ENCODE measurements around the gene CFAP410.
"Not testable (repeated sequence)": the region's sequence is repeated elsewhere in the genome, so short reads cannot be mapped to it uniquely, and the experiment has no call there.

Gene CFAP410

DNA sequence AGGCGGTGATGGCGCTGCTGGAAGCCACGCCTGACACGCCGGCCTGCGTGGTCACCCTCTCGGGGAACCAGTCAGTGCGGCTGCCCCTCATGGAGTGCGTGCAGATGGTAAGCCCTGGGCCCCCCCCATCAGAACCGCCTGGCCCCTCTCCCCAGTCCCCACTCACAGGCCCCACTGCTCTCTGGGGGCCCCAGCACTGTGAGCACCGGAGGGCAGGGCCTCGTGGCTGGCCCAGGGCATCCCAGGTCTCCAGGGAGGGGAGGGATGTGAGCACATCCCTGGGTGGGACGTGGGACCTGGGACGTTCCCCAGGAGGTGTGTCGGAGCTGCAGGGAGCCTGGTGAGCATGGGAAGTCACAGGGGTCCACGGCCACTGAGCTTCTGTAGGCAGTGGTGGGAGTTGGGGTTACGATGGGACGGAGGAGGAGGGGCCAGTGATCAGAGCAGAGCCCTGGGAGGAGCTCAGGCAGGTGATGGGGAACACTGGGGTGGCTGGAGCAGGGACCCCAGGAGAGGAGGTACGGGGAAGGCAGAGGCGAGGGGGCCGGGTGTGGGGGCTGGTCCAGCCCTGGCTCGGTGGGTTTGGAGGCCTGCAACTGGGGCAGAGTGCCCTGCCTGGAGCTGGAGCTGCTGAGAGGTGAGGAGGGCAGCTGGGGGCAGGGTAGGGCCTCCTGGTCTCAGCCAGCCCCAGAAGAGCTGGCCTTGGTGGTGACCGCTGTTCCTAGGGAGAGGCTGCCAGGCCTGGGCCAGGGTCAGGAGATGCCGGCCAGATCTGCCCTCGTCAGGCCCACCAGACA lies 20.5 kb downstream of the CFAP410 start:
- no peak for DNase-seq (ENCODE audit: extremely low read depth in 1 of 2, low read depth in 1 of 2)

DNA sequence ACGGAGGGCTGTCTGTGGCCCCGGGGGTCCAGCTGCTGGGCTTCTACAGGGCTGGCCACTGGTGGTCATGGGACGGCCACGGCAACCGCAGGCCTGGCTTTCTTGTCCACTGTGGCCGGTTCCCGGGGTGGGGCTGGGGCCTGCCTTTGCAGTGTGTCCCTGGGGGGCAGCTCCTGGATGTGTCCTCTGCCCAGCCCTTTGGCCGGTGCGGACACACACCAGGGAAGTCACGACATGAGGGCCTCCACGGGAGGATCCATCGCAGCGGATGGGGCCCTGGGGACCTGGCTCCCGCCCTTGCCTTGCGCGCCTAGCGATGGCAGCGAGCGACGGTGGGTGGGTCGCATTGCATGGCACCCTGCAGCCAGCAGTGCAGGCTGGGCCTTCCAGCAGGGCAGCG lies 21.3 kb downstream of the CFAP410 start:
- DNase-seq (ENCODE audit: extremely low read depth in 1 of 2, low read depth in 1 of 2): no peak

GRCh38 chr21:44317241-44317782 lies 21.9 kb downstream of the CFAP410 start:
- DNase-seq (ENCODE audit: extremely low read depth in 1 of 2, low read depth in 1 of 2): no peak

DNA sequence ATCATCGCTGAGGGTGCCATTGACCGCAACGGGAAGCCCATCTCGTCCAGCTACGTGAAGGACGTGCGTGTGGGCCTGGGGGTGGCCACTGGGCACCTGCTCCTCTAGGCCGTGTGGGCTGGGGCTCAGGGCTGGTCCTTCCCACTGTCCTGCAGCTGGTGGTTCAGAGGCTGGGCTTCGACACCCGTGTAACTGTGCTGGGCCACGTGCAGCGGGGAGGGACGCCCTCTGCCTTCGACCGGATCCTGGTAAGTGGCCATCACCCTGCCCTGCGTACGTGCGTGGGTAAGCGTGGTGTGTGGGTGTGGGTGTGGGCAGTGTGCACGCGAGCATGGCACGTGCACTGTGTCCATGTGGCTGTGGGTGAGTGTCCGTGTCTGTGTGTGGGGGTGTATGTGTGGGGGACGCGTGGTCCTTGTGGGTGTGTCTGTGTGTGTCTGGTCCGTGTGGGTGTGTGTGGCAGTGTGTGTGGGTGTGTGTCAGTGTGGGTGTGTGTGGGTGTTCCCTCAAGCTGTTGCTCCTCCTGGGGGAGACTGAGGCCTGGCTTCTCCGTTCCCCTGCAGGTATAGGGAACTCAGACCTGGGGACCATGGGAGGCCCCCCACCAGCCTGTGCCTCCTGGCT lies 22.8 kb downstream of the CFAP410 start:
- DNase-seq (ENCODE audit: extremely low read depth in 1 of 2, low read depth in 1 of 2): no peak

- no peak for DNase-seq (ENCODE audit: extremely low read depth in 1 of 2, low read depth in 1 of 2)
Measured at GRCh38 chr21:44315691-44316203, 23.4 kb downstream of the CFAP410 start.

DNA sequence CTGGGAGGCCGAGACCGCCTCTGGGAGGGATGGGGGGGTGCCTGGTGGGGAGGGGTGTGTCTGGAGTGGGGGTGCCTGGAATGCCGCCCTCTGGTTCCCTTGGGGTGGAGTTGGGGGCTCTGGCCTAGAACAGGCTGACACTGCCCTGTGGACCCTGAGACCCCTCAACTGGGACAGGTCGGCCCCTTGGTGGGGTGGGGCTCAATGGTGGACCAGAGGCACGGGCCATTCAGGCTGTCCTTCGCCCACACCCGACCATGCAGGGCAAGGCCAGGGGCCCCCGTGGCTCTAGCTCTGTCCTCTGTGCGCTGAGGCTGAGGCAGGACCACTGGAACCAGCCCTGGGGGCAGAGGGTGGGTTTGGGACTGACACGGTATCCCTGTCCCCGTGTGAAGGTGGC lies 24.6 kb downstream of the CFAP410 start:
- no peak for DNase-seq (ENCODE audit: extremely low read depth in 1 of 2, low read depth in 1 of 2)

DNA sequence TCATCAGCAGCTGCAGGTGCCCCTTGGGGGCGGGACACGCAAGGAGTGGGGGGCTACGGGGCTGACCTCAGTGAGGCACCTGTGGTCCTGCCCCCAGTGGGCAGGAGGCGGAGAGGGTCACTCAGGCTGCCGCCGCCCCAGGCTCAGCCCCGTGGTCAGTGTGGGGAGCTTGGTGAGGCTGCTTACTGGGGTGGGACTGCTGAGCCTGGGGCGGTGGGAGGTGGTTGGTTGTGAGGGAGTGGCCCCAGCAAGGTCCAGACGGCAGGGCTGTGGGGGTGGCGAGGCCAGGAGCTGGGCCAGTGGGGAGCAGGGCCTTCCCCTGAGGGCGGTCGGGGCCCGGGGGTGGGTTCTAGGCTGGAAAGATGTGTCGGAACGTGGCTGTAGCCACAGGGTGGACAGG lies 25.1 kb downstream of the CFAP410 start:
- DNase-seq (ENCODE audit: extremely low read depth in 1 of 2, low read depth in 1 of 2): no peak

DNA sequence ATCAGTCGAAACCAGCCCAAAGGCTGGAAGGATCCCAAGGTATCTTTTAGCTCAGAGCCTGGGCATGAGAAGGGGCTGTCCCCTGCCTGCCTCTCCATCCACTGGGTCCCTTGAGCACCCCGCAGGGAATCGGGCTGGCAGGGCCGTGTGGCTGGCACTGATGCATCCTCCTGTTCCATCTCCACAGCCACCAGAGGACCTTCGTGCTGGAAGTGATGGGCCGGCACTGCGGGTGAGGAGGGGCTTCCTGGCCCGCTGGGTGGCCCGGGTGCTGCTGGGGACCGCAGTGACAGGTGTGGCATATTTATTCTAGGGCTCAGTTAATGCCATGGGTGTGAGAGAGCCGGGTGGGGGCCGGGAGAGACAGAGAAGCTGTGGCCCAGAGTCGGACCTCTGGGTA lies 25.7 kb downstream of the CFAP410 start:
- no peak for DNase-seq (ENCODE audit: extremely low read depth in 1 of 2, low read depth in 1 of 2)

DNA sequence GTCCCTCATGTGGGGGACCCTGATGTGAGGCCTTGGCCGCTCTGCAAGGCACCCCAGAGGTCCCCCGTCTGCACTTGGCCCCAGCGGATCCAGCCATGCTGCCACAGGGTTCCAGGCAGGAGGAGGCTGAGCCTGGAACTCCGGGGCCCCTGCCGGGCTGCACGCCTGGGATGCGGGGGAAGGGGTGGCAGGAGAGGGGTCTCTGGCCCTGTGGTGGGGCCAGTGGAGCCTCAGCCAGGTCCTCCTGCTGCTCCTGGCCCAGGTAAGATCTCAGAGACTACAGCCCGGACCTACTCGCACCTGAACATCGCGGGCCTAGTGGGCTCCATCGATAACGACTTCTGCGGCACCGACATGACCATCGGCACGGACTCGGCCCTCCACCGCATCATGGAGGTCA lies 26.5 kb downstream of the CFAP410 start:
- no peak for DNase-seq (ENCODE audit: extremely low read depth in 1 of 2, low read depth in 1 of 2)

- no peak for DNase-seq (ENCODE audit: extremely low read depth in 1 of 2, low read depth in 1 of 2)
Measured at GRCh38 chr21:44312089-44312488, 27.1 kb downstream of the CFAP410 start.

DNA sequence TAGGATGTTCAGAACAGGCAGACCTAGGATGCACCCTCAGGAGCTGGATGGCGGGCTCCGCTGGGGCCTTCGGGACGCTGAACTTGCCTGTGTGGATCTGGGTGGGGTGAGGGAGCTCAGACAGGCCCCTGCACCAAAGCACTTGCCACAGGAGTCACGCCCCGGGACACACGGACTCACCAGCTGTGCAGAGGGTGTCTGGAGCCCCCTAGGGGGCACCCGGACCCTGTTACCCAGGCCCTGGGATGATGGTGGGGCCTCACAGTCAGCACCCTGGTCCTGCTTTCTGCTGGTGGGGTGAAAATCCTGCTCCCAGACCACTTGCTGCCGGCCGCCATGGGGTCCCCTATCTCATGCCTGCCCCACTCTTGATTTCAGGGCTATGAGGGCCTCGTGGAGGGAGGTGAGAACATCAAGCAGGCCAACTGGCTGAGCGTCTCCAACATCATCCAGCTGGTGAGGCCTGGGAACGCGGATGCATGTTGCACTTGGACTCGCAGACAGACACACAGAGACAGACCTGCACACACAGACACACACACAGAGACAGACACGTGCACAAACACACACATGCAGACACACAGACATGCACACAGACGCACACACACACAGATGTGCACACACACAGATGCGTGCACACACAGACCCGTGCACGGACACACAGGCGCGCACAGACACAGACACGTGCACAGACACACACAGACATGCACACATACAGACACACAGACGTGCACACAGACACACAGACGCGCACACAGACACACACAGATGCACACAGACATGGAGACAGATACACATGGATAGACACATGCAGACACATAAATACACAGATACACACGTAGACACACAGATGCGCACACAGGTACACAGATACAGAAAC lies 28.3 kb downstream of the CFAP410 start:
- DNase-seq (ENCODE audit: extremely low read depth in 1 of 2, low read depth in 1 of 2): no peak

- DNase-seq (ENCODE audit: extremely low read depth in 1 of 2, low read depth in 1 of 2): no peak
Measured at GRCh38 chr21:44306936-44307704, 32.1 kb downstream of the CFAP410 start.

DNA sequence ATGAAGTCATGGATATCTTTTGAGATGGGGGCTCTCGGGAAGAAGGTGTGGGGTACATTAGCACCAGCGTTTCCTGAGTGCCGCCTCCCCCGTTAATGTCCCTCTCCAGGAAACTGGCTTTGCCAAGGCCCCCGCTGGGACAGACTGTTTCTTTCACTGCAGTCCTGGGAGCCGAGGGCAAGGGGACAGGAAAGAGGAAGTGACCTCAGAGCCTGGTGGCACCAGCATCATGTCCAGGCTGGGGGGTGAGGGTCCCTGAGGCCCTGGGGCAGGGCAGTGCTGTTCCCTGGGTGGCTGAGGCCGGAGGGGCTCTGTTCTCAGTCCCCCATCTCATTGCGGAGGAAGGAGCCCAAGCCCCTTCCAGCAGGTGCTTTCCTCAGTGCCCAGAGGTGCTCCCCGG lies 33.5 kb downstream of the CFAP410 start:
- no peak for DNase-seq (ENCODE audit: extremely low read depth in 1 of 2, low read depth in 1 of 2)

- DNase-seq (ENCODE audit: extremely low read depth in 1 of 2, low read depth in 1 of 2): no peak
Measured at GRCh38 chr21:44304877-44305293, 34.3 kb downstream of the CFAP410 start.

DNA sequence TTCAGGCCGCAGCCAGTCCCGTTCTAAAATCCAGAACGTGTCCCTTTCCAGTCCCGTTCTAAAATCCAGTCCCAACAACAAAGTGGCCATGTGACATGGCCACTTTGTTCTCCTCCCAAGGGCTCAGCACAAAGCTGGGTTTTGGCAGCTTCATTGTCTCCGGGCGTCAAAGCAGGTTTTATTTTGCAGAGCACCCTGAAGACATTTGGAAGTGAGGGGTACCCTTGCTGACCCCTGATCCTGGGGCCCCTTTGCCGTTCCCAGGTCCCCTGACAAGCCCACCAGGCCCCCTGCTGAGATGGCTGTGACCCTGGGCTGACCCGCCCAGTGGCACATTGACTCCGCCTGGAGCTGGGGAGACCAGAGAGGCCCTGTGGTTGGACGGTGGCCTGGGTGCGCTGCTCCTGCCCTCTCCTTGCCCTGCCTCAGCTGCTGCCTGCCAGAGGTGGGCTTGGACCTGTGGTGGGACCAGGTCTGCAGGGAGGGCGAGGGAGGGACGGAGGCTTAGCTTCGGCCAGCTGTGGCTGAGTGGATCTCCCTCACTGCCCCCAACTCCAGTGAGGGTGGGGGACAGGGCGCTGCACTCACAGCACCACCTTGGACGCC lies 35.1 kb downstream of the CFAP410 start:
- no peak for DNase-seq (ENCODE audit: extremely low read depth in 1 of 2, low read depth in 1 of 2)

DNA sequence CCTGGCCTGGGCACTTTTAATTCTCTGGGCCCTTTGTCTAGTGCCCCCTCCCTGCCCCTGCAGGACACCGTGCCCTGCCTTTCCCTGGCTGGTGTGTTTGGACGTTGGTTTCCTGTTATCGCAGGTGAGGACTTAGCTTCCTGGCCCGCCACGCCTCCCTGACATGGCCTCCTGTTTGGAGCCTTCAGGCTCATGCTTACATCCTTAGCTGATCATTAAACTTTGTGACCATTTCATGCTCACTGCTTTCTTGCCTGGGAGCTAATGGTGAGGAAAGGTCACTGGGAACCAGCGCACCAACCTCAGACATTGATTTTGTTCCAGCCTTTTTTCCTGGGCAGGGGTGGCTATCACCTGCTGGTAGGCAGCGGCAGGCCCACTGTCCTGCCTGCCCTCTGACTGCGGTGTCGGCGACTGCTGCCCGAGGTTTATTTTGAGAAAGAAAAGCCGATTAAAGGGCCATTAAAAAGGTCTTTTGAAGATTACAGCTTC lies 35.7 kb downstream of the CFAP410 start:
- no peak for DNase-seq (ENCODE audit: extremely low read depth in 1 of 2, low read depth in 1 of 2)

DNA sequence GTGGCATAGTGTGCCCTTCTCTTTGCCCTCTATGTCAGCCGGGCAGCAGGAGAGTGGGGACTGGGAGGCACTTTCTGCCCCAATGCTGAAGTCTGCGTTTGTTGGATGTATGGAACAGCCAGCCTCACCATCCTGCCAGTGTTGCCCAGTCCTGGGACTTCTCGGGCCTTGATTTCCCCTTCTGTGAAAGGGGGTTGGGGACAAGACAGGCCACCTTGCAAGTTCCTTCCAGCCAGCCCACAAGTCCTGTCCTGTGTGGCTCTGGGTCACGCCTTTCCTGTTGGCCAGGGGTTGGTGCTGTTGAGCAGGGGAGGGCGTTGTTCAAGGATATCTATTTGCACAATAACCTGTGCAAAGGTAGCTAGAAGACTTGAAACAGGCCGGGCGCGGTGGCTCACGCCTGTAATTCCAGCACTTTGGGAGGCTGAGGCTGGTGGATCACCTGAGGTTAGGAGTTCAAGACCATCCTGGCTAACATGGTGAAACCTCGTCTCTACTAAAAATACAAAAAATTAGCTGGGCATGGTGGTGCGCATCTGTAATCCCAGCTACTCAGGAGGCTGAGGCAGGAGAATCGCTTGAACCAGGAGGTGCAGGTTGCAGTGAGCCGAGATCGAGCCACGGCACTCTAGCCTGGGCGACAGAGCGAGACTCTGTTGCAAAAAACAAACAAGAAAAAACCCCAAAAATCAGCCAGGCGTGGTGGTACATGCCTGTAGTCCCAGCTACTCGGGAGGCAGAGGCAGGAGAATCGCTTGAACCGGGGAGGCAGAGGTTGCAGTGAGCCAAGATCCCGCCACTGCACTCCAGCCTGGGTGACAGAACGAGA lies 36.4 kb downstream of the CFAP410 start:
- DNase-seq (ENCODE audit: extremely low read depth in 1 of 2, low read depth in 1 of 2): not testable (repeated sequence)

DNA sequence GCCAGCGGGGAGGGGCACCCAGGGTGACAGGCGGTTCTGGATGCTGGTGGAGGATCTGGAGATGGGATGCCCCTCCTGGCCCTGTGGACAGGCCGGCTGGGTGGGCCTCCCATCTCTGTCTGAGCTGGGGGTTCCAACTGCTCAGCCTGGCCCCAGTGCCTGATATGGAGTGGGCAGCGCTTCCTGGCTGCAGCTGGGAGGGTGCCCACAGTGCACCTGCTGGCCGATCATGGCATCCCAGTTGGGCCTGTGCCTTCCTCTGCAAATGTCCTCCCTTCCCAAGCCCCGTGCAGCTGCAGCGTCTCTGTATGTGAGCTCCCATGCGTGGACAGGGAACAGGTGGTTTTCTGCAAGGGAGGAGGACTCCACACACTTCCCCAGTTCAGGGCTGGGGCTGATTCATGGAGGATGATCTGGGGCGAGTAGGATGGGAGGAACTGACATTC lies 37.2 kb downstream of the CFAP410 start:
- DNase-seq (ENCODE audit: extremely low read depth in 1 of 2, low read depth in 1 of 2): no peak

DNA sequence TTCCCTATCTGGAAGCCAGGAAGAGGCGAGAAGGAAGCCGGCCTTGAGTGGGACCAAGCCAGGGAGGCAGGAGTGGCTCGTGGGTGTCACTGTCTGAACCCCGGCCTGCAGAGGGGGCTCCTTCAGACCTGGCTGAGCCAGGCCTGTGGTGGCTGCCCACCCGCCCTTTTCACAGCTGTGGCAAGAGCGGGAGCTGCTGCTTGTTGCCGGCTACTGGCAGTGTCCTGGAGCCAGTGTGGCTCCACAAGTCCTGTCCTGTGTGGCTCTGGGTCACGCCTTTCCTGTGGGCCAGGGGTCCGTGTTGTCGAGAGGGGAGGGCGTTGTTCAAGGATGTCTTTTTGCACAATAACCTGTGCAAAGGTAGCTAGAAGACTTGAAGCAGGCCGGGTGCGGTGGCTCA lies 38.0 kb downstream of the CFAP410 start:
- no peak for DNase-seq (ENCODE audit: extremely low read depth in 1 of 2, low read depth in 1 of 2)

All from stimulated activated CD8-positive, alpha-beta memory T cell treated with anti-CD3 and anti-CD28 coated beads, Interleukin-7, amount 100 ng/mL, for 48 hours (primary cell).